CD4-positive, alpha-beta T cell treated with Interleukin-4 for 1 hour (primary cell): Measurements from ENCODE around the gene SENP7.
A peak's percentile ranks its signal among the peaks of the same experiment; 100 is the strongest.
"Not testable (repeated sequence)": the region's sequence is repeated elsewhere in the genome, so short reads cannot be mapped to it uniquely, and the experiment has no call there.

Source experiments
- DNase-seq, 2 donors: peaks; one replicate each; pipeline ENCODE4 v3.0.0-alpha.2; 2020 to 2022

The SENP7 gene

DNA sequence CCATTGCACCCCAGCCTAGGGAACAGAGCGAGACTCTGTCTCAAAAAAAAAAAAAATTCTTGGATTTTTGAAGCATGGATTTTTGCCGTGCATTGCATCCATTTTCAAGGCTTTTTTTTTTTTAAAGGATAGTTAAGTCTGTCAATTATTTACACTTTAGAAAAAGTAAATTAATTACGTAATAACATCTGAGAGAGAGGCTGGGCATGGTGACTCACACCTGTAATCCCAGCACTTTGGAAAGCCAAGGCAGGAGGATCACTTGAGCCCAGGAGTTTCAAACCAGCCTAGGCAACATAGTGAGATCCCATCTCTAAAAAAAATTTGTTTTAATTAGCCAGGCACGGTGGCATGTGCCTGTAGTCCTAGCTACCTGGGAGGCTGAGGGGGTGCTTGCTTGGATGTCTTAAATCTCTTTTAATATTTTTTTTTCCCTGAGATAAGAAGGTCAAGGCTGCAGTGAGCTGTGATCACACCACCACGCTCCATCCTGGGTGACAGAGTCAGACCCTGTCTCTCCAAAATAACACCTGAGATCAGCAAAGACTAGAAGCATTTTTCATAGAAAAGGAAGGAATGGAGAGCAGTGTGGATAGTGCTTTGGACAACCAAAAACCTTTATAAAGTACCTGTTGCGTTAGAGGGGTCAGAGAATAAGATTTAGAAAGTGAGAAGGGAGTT lies 6.8 kb upstream of the SENP7 start:
- no peak for DNase-seq

DNA sequence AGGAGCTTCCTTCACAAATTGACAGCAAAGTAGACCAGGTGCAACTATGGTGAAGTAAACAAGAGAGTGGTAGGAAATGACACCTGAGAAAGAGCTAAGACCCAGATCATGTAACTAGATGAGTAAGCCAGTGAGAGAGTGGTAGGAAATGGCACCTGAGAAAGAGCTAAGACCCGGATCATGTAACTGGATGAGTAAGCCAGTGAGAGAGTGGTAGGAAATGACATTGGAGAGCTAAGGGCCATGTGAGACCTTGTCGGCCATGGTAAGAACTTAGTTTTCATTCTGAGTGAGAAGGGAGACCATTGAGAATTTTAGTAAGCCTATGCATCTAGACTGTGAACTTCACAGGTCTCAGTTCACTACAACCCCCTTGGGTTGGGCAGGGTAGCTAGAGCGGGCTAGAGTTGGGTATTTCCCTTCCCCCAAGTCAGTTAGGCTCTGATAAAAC lies 5.4 kb upstream of the SENP7 start:
- DNase-seq = peak; percentile 60 to 83

DNA sequence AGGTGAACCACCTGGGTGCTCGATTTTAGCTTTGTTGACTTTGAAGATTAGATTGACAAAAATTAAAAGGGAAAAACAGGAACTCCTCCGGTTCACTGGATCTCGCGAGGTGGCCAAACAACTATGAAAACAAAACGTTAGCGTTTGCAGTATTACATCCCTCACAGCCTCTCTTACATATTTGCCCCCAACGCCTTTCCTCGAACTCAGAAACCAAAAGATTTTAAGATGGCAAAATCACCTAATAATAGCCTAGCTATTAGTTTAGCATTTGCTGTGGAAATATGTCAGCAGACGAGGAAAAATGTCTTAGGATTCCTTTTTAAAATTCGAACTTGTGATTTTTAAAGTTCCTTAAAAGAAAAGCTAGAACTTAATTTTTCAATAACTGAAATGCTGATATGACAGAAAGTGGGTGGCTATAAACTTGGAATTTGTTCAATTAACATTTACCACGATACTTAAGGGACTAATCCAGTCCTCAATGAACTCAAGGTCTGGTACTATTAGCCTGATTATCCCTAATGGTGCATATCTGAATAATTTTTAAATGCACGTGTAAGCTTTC lies 491 bp upstream of the SENP7 start:
- DNase-seq = no peak

DNA sequence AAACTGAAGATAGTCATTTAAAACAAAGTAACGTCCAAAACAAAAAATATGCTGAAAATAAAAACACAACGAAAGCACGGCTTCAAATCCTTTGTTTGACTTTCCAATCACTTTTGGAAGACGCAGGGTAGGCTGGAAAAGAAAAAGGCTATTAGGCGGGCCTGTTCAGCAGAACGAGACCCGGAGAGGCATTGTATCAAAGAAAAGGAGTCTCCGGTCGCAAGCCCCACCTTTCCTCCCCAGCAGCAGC lies 691 bp downstream of the SENP7 start:
- no peak for DNase-seq

DNA sequence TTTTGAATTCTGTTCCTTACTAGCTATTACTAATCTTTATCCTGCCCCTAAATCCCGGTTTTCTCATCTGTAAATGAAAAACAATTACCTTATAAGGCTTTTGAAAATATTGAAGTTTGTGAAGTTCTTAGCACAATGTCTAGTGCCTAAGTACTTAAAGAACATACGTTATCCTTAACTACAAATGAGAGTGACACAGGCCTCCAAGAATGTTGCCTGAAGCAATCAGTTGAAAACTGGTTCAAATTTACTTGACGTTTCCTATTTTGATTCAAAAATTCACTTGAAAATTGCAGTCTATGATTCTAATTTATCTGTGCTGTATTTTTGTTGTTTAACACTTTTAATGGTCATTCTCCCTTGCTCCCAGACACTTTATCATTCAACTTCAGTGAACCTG lies 3.2 kb downstream of the SENP7 start:
- no peak for DNase-seq

DNA sequence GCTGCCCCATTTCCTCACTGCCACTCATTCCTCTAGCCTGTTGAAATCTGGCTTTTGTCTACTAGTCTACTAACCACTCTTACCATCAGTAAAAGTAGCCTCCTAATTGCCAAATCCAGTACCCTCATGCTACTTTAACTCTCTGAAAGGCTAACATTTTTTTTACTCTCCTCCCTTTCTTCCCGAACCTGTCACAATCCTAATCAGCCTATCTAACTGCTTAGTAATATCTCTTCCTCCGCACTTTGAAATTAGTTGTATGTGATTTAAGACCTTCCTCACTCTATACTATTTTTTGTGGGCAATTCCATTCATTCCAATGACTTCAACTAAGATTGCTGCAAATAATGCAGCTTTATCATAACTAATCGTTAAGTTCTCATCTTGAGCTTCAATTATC lies 3.7 kb downstream of the SENP7 start:
- DNase-seq = no peak

DNA sequence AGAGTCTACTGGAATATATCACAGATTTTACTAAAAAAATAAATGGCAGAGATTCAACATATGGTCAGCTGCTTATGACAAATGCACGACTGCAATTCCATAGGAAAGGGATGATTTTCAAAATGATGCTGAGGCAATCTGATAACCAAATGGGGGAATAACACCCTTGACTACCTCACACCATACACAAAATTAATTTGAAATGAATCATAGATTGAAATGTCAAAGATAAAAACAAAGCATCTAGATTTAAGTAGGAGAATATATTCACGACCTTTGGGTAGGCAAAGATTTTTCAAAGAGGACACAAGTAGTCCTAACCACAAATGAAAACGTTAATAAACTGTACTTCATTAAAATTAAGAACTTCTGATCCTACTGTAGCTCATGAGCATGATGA lies 11.2 kb downstream of the SENP7 start:
- no peak for DNase-seq

DNA sequence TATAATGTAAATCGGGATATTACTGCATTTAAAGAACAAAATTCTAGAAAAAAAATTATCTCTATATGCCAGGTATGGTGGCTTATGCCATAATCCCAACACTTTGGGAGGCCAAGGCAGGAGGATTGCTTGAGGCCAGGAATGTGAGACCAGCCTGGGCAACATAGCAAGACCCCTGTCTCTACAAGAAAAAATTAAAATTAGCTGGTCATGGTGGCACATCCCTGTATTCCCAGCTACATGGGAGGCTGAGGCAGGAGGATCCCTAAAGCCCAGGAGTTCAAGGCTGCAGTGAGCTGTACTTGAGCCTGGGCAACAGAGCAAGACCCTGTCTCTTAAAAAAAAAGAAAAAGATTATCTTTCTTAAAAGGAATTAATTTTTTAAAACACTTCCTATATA lies 12.8 kb downstream of the SENP7 start:
- no peak for DNase-seq

DNA sequence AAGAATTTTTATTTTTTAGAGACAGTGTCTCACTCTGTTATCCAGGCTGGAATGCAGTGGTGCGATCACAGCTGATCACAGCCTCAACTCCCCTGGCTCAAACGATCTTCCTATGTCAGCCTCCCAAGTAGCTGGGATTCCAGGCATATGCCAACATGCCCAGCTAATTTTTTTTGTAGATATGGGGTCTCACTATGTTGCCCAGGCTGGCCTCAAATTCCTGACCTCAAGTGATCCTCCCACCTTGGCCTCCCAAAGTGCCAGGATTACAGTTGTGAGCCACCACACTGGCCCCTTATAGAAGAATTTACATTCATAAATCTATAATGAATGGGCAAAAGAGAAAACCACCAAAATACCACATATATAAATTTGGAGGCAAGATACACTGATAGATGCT lies 15.2 kb downstream of the SENP7 start:
- no peak for DNase-seq

DNA sequence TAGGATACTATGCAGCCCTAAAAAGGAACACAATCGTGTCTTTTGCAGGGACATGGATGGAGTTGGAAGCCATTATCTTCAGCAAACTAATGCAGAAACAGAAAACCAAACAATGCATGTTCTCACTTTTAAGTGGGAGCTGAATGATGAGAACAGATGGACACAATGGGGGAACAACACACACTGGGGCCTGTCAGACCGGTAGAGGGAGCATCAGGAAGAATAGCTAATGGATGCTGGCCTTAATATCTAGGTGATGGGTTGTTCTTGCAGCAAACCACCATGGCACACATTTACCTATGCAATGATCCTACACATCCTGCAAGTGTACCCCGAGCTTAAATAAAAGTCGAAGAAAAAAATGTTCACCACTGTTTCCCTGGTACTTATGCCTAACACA lies 17.5 kb downstream of the SENP7 start:
- no peak for DNase-seq

DNA sequence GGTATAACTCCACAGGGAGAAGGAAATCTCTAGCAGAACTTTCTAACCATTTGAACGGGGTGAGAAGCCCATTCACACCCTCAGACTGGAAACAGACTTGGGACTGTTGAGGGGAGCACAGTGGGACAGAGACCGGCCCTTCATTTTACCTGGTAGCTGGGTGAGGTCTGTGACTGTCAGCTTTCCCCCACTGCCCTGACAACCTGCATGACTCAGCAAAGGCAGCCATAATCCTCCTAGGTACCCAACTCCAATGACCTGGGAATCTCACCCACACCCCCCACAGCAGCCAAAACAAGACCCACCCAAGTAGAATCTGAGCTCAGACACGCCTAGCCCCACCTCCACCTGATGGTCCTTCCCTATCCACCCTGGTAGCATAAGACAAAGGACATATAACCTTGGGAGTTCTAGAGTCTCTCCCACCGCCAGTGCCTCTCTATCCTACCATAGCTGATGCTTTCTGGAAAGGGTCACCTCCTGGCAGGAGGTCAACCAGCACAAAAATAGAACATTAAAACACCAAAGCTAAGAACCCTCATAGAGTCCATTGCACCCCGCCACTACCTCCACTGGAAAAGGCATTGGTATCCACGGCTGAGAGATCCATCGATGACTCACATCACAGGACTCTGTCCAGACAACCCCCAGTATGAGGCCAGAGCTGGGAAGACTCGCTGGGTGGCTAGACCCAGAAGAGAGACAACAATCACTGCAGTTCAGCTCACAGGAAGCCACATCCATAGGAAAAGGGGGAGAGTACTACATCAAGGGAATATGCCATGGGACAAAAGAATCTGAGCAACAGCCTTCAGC lies 28.0 kb downstream of the SENP7 start:
- no peak for DNase-seq

DNA sequence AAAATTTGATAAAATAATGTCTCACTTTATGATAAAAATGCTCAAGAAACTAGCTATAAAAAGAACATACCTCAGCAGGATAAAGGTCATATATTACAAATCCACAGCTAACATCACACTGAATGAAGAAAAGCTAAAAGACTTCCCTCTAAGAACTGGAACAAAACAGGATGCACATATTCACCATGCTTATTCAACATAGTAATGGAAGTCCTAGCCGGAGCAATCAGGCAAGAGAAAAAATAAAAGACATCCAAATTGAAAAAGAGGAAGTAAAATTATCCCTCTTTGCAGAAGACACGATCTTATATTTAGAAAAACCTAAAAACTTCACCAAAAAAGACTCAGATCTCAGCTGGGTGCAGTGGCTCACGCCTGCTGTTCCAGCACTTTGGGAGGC lies 34.0 kb downstream of the SENP7 start:
- DNase-seq = no peak

DNA sequence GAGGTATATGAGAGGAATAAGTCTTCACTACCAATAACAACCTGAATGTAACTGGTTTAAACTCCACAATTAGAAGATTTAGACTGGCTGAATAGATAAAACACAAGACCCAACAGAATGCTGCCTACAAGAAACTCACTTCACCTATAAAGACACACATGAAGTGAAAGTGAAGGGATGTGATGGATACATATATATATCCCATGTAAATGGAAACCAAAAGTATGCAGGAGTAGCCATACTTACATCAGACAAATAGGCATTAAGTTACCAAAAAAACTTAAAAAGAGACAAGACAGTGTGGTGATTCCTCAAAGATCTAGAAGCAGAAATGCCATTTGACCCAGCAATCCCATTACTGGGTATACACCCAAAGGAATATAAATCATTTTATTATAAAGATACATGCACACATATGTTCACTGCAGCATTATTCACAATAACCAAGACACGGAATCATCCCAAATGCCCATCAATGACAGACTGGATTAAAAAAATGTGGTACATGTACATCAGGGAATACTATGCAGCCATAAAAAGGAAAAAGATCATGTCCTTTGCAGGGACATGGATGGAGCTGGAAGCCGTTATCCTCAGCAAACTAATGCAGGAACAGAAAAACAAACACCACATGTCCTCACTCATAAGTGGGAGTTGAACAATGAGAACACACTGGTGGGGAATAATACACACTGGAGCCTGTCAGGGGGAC lies 38.0 kb downstream of the SENP7 start:
- not testable (repeated sequence) for DNase-seq

DNA sequence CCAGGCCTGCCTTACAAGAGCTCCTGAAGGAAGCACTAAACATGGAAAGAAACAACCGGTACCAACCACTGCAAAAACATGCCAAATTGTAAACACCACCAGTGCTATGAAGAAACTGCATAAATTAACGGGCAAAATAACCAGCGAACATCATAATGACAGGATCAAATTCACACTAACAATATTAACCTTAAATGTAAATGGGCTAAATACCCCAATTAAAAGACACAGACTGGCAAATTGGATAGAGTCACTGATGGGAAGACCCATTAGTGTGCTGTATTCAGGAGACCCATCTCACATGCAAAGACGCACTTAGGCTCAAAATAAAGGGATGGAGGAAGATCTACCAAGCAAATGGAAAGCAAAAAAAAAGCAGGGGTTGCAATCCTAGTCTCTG lies 44.3 kb downstream of the SENP7 start:
- not testable (repeated sequence) for DNase-seq

DNA sequence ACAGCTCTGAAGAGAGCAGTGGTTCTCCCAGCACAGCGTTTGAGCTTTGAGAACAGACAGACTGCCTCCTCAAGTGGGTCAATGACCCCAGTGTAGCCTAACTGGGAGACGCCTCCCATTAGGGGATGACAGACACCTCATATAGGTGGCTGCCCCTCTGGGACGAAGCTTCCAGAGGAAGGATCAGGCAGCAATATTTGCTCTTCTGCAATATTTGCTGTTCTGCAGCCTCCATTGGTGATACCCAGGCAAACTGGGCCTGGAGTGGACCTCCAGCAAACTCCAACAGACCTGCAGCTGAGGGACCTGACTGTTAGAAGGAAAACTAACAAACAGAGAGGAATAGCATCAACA lies 45.7 kb downstream of the SENP7 start:
- DNase-seq = not testable (repeated sequence)

DNA sequence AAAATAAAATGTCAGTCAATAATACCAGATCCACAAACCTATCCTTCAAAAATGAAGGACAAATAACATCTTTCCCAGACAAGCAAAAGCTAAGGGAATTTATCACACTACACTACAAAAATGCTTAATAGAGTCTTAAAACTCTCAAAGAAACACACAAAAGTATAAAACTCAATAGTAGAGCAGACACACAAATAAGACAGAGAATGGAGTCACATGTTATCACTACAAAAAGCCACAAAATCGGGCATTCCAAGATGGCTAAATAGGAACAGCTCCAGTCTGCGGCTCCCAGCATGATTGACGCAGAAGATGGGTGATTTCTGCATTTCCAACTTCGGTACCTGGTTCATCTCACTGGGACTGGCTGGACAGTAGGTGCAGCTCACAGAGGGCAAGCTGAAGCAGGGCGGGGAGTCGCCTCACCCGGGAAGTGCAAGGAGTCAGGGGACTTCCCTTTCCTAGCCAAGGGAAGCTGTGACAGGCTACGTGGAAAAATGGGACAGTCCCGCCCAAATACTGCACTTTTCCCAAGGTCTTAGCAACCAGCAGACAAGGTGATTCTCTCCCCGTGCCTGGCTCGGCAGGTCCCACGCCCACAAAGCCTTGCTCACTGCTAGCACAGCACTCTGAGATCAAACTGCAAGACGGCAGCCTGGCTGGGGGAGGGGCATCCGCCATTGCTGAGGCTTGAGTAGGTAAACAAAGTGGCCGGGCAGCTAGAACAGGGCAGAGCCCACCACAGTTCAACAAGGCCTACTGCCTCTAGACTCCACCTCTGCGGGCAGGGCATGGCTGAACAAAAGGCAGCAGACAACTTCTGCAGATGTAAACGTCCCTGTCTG lies 46.3 kb downstream of the SENP7 start:
- peak; percentile 12 to 29 for DNase-seq

DNA sequence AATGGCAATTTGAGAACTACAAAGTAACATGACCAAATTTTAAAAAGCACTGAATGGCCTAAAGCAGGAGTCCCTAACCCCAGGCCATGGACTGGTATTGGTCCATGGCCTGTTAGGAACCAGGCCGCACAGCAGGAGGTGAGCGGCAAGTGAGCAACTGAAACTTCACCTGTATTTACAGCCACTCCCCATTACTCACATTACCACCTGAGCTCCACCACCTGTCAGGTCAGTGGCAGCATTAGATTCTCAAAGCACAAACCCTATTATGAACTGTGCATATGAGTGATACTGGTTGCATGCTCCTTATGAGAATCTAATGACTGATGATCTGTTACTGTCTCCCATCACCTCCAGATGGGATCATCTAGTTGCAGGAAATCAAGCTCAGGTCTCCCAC lies 48.8 kb downstream of the SENP7 start:
- no peak for DNase-seq

DNA sequence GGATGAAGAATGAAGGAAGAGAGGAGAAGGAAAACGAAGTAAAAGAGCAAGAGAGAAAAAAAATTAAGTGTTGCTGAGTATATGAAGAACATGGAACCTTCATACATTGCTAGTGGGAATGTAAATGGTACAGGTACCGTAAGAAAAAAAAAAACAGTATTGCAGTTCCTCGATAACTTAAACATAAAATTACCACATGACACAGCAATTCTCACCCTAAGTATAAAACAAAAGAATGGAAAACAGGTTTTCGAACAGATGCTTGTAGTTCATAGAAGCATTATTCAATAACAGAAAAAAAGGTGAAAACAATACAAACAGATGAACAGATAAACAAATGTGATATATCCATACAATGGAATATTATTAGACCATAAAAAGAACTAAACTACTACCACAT lies 51.6 kb downstream of the SENP7 start:
- no peak for DNase-seq

DNA sequence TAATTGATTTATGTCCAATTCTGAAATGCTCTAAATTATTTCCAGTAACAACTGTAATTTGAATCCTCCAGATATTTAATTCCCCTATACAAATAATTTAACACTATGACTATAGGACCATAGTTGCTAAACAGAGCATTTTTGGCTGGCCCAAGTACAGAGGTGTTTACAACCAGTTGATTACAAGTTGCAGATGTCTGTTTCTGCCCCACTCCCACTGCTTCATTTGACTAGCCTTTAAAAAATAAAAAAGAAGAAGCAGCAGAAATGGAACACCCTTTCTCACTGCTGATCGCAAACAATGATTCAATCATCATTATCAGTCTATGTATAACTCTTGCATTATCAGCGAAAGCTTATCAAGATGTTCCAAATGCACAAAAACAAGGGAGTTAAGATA lies 54.6 kb downstream of the SENP7 start:
- DNase-seq = no peak

DNA sequence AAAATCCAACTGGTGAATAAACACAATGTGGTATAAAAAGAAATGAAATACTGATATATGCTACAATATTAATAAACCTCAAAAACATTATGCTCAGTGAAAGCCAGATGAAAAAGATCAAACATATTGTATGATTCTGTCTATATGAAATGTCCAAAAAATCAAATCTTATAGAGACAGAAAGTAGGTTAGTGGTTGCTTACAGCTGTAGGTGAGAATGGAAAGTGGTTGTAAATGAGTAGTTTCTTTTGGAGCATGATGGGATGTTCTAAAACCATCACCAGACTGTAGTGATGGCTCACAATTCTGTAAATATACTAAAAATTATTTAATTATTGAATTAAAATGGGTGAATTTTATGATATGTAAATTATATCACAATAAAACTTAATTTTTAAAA lies 58.4 kb downstream of the SENP7 start:
- no peak for DNase-seq

DNA sequence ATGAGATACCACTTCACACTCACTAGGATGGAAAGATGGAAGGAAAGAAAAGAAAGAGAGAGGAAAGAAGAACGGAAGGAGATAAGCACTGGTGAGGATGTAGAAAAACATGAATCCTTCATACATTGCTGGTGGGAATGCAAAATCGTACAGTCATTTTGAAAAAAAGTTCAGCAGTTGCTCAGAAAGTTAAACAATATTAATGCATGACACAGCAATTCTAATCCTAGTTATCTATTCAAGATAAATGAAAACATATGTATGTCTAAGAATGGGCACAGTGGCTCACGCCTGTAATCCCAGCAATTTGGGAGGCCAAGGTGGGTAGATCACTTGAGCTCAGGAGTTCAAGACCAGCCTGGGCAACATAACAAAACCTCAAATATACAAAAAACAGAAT lies 59.1 kb downstream of the SENP7 start:
- DNase-seq = no peak

DNA sequence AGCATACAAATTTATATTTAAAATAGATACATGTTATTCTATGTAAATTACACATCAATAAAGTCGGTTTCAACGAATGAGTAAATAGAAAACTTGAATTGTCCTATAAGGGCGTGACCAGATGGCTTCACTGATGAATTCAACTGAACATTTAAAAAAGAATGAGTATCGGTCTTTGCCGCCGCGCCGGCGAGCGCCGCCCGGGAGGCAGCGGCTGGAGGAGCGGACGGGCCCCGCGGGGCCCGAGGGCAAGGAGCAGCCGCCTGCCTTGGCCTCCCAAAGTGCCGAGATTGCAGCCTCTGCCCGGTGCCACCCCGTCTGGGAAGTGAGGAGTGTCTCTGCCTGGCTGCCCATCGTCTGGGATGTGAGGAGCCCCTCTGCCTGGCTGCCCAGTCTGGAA lies 74.4 kb downstream of the SENP7 start:
- DNase-seq = not testable (repeated sequence)

DNA sequence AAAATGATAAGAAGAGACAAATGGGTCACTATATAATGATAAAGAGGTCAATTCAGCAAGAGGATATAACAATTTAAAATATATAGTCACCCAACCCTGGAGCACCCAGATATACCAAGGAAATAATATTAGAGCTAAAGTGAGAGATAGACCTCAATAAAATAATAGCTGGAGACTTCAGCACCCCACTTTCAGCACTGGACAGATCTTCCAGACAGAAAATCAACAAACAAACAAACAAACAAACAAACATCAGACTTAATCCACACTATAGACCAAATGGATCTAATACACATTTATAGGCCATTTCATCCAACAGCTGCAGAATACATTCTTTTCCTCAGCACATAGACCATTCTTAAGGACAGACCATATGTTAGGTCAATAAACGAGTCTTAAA lies 79.4 kb downstream of the SENP7 start:
- DNase-seq = no peak
